ENCODE results near the gene GTF2F2. TPM values are rescaled to one million over a fixed set of nuclear protein-coding genes. Genes with fewer than 3 reads are reported as not detected.

GTF2F2 gene
- polyA plus RNA-seq, 2 of the 4 experiments (the other 2 are of a cell fraction): 21.0 to 30.0 TPM

DNA sequence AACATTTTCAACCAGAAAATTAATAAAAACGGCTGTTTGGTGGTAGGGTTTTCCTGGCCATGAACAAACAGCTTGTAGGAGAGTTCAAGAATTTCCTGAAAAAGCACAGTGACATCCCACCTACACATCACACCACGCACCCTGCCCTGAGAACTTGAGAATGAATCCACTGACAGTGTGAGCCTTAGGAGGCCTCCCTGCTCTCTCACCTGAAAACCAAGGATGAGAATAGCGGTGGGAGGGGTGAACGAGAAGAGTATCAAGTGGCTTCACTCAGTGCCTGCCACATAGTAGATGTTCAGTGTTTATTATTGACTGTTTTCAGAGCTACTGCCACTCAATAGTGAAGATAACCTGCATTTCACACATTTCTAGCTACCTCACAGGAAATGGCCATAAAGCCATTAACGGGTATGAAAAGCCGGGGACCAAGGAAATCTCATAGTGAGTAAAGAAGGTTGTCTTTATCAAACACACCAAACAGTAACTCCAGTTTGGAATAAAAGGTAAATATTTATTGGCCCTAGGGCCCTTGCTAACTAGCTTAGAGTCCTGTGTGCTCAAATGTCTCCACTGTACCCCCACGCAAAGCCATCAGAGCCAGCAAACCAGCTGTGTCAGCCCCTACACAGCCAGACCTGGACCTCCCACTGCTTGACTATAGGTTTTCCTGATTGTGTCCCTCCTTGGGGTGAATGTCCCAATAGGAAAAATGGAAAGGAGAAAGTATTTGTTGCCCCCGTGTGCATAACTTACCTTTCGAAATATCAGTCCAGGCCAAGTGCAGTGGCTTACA lies 180.1 kb downstream of the GTF2F2 start:
- Histone ChIP-seq H3K27ac (no peak overlapping the region), H3K4me1 (no peaks in the 10 kb centered on the region), H3K4me3 (no peak overlapping the region), H3K9me3 (no peaks in the 10 kb centered on the region), H3K4me2 (no peak overlapping the region)
- no peak for ATAC-seq
- ChIA-PET CTCF (interaction anchor here (1.0 to 3.9 kb wide), 4 partner anchors 9 to 253 kb away, joined by 3 to 33 read pairs (median 9); no protein-coding TSS in a partner anchor), POLR2A (no interaction called here)
- TF ChIP-seq TP53 (CRISPR knock-in tag; IDR thresholded peaks at IDR 0.05): no peak
- TF ChIP-seq JUNB (IDR thresholded peaks at IDR 0.05): no peak
- TF ChIP-seq, protein P1, sequence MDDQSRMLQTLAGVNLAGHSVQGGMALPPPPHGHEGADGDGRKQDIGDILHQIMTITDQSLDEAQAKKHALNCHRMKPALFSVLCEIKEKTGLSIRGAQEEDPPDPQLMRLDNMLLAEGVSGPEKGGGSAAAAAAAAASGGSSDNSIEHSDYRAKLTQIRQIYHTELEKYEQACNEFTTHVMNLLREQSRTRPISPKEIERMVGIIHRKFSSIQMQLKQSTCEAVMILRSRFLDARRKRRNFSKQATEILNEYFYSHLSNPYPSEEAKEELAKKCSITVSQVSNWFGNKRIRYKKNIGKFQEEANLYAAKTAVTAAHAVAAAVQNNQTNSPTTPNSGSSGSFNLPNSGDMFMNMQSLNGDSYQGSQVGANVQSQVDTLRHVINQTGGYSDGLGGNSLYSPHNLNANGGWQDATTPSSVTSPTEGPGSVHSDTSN (IDR thresholded peaks at IDR 0.05): no peak
- no peak for TF ChIP-seq HEYL (CRISPR knock-in tag; IDR thresholded peaks at IDR 0.05)
- TF ChIP-seq EP300 (IDR thresholded peaks at IDR 0.05): no peak
- no peak for TF ChIP-seq SMC3 (IDR thresholded peaks at IDR 0.05)
- DNase-seq (ENCODE audit: low read depth in 1 of 2, low spot score in 1 of 2): no peak
- no peak for FAIRE-seq
- 84% methylated on average over 9 of the region's 9 CpGs for WGBS (ENCODE audit: missing lambda C conversion rate)

GRCh38 chr13:45301263-45301662 lies 181.0 kb downstream of the GTF2F2 start:
- Histone ChIP-seq H3K4me1 (no peaks in the 10 kb centered on the region), H3K4me2 (no peak overlapping the region), H3K9me3 (no peaks in the 10 kb centered on the region), H3K27ac (no peak overlapping the region), H3K4me3 (no peak overlapping the region)
- POLR2A ChIA-PET: no interaction called here
- ATAC-seq (no peak), FAIRE-seq (no peak), DNase-seq (ENCODE audit: low read depth in 1 of 2, low spot score in 1 of 2) (no peak)
- 78% methylated on average over 11 of the region's 11 CpGs for WGBS (ENCODE audit: missing lambda C conversion rate)
- CTCF ChIA-PET: interaction anchor here (0.7 kb wide), 1 partner anchor 20 kb away, joined by 3 read pairs; no protein-coding TSS in a partner anchor
- no peak for TF ChIP-seq EHMT2 (IDR thresholded peaks at IDR 0.05; ENCODE audit: low read depth)
- TF ChIP-seq JUNB (IDR thresholded peaks at IDR 0.05): no peak
- TF ChIP-seq HOXB5 (CRISPR knock-in tag; IDR thresholded peaks at IDR 0.05): no peak

DNA sequence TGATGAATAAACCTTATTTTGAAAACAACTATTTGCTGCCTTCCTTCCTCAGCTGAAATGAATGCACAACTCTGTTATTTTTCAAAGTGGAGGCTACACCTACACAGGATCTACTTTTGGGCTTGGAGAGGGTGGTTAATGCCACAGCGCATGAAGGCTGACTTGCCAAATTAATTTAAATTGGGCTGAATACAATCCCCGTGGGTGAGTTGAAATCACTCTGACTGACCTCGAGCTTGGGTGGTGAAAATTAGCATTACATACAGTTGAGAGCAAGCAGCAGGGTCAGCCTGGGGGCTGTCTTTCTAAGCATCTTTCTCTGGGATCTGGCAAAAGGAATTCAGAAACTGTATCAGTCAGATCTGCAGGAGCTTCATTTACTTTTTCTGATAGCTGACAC lies 182.2 kb downstream of the GTF2F2 start:
- DNase-seq (ENCODE audit: low read depth in 1 of 2, low spot score in 1 of 2) (no peak), ATAC-seq (no peak), FAIRE-seq (no peak)
- ChIA-PET CTCF (interaction anchor here (0.8 to 2.4 kb wide), 3 partner anchors 22 to 256 kb away, joined by 3 to 11 read pairs (median 10); no protein-coding TSS in a partner anchor), POLR2A (no interaction called here)
- WGBS (ENCODE audit: missing lambda C conversion rate): 63% methylated on average over 3 of the region's 3 CpGs
- Histone ChIP-seq H3K4me3 (no peak overlapping the region), H3K27ac (no peak overlapping the region), H3K4me1 (no peaks in the 10 kb centered on the region), H3K9me3 (no peaks in the 10 kb centered on the region), H3K4me2 (no peak overlapping the region)
- TF ChIP-seq GATA3 (IDR thresholded peaks at IDR 0.05; ENCODE audit: borderline replicate concordance) (no peak), BHLHE40 (IDR thresholded peaks at IDR 0.05; ENCODE audit: low read depth, low read length) (no peak), USF2 (IDR thresholded peaks at IDR 0.05) (no peak), KDM5A (IDR thresholded peaks at IDR 0.05) (no peak), HOXA7 (CRISPR knock-in tag; IDR thresholded peaks at IDR 0.05) (no peak), CBX2 (IDR thresholded peaks at IDR 0.05; ENCODE audit: borderline replicate concordance, low read depth) (no peak), PHF8 (IDR thresholded peaks at IDR 0.05; ENCODE audit: borderline replicate concordance, low read depth) (no peak), HOXB13 (CRISPR knock-in tag; IDR thresholded peaks at IDR 0.05; ENCODE audit: low read depth) (no peak), FOSL2 (IDR thresholded peaks at IDR 0.05) (no peak), FOSL2 (CRISPR knock-in tag; IDR thresholded peaks at IDR 0.05) (no peak), ESRRA (IDR thresholded peaks at IDR 0.05; ENCODE audit: borderline replicate concordance, low read length) (no peak), EP300 (IDR thresholded peaks at IDR 0.05) (no peak), HMGXB4 (CRISPR knock-in tag; IDR thresholded peaks at IDR 0.05; ENCODE audit: borderline replicate concordance) (no peak), RFX5 (IDR thresholded peaks at IDR 0.05) (no peak), CEBPB (IDR thresholded peaks at IDR 0.05) (no peak), BCL3 (IDR thresholded peaks at IDR 0.05) (no peak), ZFP36 (IDR thresholded peaks at IDR 0.05; ENCODE audit: borderline replicate concordance, partially characterized antibody) (no peak), ZC3H11A (IDR thresholded peaks at IDR 0.05) (no peak)

All from A549 (cell line).